ENCODE data around the gene SRC.

DNA sequence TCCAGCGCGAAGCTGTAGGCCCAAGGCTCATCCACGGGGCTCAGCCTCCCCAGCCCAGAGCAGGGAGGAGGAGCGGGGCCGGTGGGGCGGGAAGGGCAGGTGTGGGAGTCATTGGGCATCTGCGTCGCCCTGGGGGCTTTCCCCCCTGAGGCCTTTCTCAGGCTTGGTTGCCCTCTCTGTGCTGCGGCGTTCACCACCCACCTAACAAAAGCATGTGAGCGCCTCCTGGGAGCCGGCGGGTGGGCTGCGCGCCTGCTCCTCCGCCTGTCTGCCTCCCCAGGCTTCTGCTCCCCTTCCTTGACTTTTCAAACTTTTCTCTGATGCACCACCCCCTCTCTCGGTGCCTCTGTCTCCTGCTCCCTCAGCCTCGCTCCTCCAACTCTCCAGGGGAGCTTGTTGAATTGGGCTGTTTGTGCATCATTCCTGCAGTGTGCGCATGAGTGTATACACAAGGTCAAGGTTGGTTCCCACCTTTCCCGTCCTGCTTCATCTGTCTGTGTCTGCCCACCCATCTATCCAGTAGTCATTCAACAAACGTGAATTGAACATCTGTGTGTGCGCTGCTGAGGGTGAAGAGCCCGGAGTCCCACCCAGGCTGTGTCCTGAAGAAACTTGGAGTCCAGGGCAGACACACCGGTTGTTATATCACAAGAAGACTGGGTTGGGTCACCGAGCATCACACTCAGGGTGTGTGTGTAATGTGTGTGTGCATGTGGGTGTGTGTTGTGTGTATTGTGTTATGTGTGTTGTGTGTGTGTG, 92.7 kb downstream of the SRC start:
- no peak for TF ChIP-seq POLR2A (IDR thresholded peaks at IDR 0.05)
- TF ChIP-seq, protein P1, sequence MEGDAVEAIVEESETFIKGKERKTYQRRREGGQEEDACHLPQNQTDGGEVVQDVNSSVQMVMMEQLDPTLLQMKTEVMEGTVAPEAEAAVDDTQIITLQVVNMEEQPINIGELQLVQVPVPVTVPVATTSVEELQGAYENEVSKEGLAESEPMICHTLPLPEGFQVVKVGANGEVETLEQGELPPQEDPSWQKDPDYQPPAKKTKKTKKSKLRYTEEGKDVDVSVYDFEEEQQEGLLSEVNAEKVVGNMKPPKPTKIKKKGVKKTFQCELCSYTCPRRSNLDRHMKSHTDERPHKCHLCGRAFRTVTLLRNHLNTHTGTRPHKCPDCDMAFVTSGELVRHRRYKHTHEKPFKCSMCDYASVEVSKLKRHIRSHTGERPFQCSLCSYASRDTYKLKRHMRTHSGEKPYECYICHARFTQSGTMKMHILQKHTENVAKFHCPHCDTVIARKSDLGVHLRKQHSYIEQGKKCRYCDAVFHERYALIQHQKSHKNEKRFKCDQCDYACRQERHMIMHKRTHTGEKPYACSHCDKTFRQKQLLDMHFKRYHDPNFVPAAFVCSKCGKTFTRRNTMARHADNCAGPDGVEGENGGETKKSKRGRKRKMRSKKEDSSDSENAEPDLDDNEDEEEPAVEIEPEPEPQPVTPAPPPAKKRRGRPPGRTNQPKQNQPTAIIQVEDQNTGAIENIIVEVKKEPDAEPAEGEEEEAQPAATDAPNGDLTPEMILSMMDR (IDR thresholded peaks at IDR 0.05): no peak

Measured in body of pancreas (tissue), 4 donors.